Sigmoid colon (tissue), 4 donors: ENCODE measurements around the gene HES2.
"Not testable (repeated sequence)": the region's sequence is repeated elsewhere in the genome, so short reads cannot be mapped to it uniquely, and the experiment has no call there.

ENCODE experiments used
- CTCF ChIP-seq, 4 experiments: fragments of 450-650 bp in 3 of 4; fragments of 200-600 bp in 1 of 4; IDR thresholded peaks; one replicate each; pipeline ENCODE4 v1.5.1; 2016 to 2019; ENCODE audit warnings: antibody characterized with exemption in 4 of 4, mild to moderate bottlenecking in 3 of 4, moderate library complexity in 2 of 4
- EP300 ChIP-seq, 4 donors: sonication (generic); formaldehyde crosslinking; IDR thresholded peaks; one replicate each; pipeline ENCODE4 v1.6.1; 2017; ENCODE audit warnings: antibody characterized with exemption in 4 of 4
- POLR2A ChIP-seq, 2 donors: fragments of 450-650 bp; IDR thresholded peaks; one replicate each; pipeline ENCODE4 v1.6.1; 2016; ENCODE audit warnings: antibody characterized with exemption in 2 of 2, mild to moderate bottlenecking in 2 of 2, moderate library complexity in 2 of 2
- POLR2AphosphoS5 ChIP-seq, 4 donors: sonication (generic); formaldehyde crosslinking; IDR thresholded peaks; one replicate each; pipeline ENCODE4 v1.6.1; 2017; ENCODE audit warnings: antibody characterized with exemption in 4 of 4

GRCh38 chr1:6395130-6395529 lies 24.6 kb downstream of the HES2 start:
- not testable (repeated sequence) for TF ChIP-seq CTCF, POLR2A, POLR2AphosphoS5, EP300 (IDR thresholded peaks at IDR 0.05)
